Measurements from ENCODE around the gene ATMIN. TPM values are rescaled to one million over a fixed set of nuclear protein-coding genes. Genes with fewer than 3 reads are reported as not detected.

ATMIN gene
- total RNA-seq, 1 experiment from 2014 or later, result 31.2 TPM

DNA sequence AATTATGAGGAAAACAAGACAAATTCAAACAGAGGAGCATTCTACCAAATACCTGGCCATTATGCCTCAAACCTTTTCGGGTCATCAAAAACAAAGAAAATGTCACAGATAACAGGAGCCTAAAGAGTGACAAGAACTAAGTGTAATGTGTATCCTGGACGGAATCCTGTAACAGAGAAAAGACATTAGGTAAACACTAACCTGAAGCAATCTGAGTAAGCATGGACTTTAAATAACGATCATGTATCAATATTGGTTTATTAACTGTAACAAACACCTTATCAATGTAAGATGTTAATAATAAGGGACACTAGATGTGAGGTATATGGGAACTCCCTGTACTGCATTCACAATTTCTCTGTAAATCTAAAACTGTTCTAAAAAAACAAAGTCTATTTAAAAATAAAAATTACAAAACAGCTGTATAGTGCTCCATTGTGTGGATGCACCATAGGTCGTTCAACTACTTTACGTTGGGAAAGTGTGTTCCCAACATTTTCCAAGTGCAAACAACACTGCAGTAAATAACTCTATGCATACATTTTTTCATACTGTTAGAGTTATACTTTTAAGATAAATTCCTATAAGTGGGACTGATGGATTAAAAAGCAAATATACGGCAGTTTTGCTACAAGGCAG lies 43.7 kb upstream of the ATMIN start:
- Histone ChIP-seq H3K4me1 (replicated peaks; ENCODE audit: insufficient read depth) (peaks cover 18% of the 10 kb centered on the region; the same call in 1 of the 2 replicates), H3K4me2 (no peak overlapping the region), H3K36me3 (ENCODE audit: low read depth) (peaks cover 7% of the 10 kb centered on the region; the same call in 1 of the 2 replicates), H3K4me3 (no peak overlapping the region), H3K79me2 (ENCODE audit: low read depth) (peaks cover 76% of the 10 kb centered on the region), H3K9me2 (ENCODE audit: insufficient read depth) (no peaks in the 10 kb centered on the region), H3K9me3 (ENCODE audit: insufficient read depth, low read depth) (no peaks in the 10 kb centered on the region), H3K27ac (no peak overlapping the region), H3K27me3 (ENCODE audit: insufficient read depth, low read depth) (no peaks in the 10 kb centered on the region), H4K20me1 (ENCODE audit: insufficient read depth) (no peaks in the 10 kb centered on the region; the same call in 1 of the 2 replicates), H2AFZ (no peak overlapping the region), H3F3A (ENCODE audit: insufficient read depth, low read depth) (no peaks in the 10 kb centered on the region; the same call in 1 of the 2 replicates)
- TF ChIP-seq, protein P1, sequence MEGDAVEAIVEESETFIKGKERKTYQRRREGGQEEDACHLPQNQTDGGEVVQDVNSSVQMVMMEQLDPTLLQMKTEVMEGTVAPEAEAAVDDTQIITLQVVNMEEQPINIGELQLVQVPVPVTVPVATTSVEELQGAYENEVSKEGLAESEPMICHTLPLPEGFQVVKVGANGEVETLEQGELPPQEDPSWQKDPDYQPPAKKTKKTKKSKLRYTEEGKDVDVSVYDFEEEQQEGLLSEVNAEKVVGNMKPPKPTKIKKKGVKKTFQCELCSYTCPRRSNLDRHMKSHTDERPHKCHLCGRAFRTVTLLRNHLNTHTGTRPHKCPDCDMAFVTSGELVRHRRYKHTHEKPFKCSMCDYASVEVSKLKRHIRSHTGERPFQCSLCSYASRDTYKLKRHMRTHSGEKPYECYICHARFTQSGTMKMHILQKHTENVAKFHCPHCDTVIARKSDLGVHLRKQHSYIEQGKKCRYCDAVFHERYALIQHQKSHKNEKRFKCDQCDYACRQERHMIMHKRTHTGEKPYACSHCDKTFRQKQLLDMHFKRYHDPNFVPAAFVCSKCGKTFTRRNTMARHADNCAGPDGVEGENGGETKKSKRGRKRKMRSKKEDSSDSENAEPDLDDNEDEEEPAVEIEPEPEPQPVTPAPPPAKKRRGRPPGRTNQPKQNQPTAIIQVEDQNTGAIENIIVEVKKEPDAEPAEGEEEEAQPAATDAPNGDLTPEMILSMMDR (conservative IDR thresholded peaks at IDR 0.05), result no peak
- no peak for TF ChIP-seq EZH2 (IDR thresholded peaks at IDR 0.05; ENCODE audit: low read depth)
- ChIA-PET CTCF (no interaction called here), POLR2A (ENCODE audit: unreplicated experiment) (no interaction called here)
- intact Hi-C loops (cut with micrococcal nuclease; ENCODE audit: unreplicated experiment), result loop anchor here (5.0 kb wide), 1 partner anchor 60 kb away; no protein-coding TSS in a partner anchor
- no peak for DNase-seq
- no TSS peak for BruUV-seq (replicated peaks)

DNA sequence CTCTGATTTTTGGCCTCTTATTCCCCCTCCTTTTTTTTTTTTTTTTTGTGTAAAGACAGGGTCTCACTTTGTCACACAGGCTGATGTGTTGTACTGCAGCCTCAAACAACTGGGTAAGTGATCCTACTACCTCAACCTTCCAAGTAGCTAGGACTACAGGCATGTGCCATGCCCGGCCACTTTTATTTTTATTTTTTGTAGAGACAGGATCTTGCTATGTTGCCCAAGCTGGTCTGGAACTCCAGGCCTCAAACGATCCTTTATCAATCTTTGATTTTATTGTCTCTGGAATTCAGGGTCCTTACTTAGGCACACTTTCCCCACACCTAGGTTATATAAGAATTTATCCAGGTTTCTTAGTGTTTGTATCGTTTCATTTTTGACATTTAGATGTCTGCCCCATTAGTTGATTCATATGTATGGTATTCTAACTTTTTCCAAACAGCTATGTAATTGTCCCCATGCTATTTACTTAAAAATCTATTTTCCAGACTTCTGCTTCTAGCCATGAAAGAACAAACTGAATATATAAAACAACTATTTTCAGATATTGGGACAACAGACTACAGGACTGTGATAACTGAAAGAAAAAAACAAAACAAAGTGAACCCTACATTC lies 42.9 kb upstream of the ATMIN start:
- TF ChIP-seq EZH2 (IDR thresholded peaks at IDR 0.05; ENCODE audit: low read depth), result no peak
- TF ChIP-seq, protein P1 (conservative IDR thresholded peaks at IDR 0.05), result no peak
- intact Hi-C loops (cut with micrococcal nuclease; ENCODE audit: unreplicated experiment), result loop anchor here (1.0 to 5.0 kb wide), 2 partner anchors 15 to 60 kb away; partner anchors contain the start of gene CENPN
- BruUV-seq (replicated peaks), result TSS peak; percentile 27

DNA sequence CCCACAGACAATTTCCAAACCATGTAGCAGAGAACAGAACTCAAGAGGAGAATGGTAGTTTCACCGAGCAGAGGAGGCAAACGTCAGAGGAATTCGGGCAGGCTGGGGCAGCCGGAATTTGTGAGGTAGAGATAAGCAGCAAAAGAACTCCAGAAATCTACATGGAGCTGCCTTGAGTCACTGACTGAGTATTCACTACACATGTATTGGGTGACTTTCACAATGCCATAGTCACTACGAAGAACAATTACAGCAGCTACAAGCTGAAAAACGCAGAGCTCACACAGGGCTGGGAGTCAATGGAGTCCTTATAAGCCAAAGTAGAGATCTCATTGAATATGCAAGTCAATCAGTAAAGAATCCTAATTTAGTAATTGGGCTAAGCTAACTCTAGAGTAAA lies 42.3 kb upstream of the ATMIN start:
- Histone ChIP-seq H3K4me3 (peak overlapping the region; percentile 19; the same call in 1 of the 2 replicates), H3K4me1 (replicated peaks; ENCODE audit: insufficient read depth) (peaks cover 18% of the 10 kb centered on the region; the same call in 1 of the 2 replicates), H3K27ac (peak overlapping the region; percentile 73), H3K79me2 (ENCODE audit: low read depth) (peaks cover 90% of the 10 kb centered on the region), H3K4me2 (peak overlapping the region; percentile 39), H3K27me3 (ENCODE audit: insufficient read depth, low read depth) (no peaks in the 10 kb centered on the region), H3K36me3 (ENCODE audit: low read depth) (peaks cover 7% of the 10 kb centered on the region; the same call in 1 of the 2 replicates), H4K20me1 (ENCODE audit: insufficient read depth) (no peaks in the 10 kb centered on the region; the same call in 1 of the 2 replicates), H3K9me2 (ENCODE audit: insufficient read depth) (no peaks in the 10 kb centered on the region), H3F3A (ENCODE audit: insufficient read depth, low read depth) (peaks cover 4% of the 10 kb centered on the region; the same call in 1 of the 2 replicates), H3K9me3 (ENCODE audit: insufficient read depth, low read depth) (no peaks in the 10 kb centered on the region), H2AFZ (no peak overlapping the region)
- ChIA-PET CTCF (interaction anchor here (0.6 to 2.6 kb wide), 4 partner anchors 9 to 744 kb away, joined by 3 to 16 read pairs (median 4); no protein-coding TSS in a partner anchor), POLR2A (ENCODE audit: unreplicated experiment) (interaction anchor here (0.6 to 0.7 kb wide), 3 partner anchors 60 to 1018 kb away, joined by 5 to 6 read pairs (median 6); partner anchors contain the start of gene SDR42E1)
- no TSS peak for BruUV-seq (replicated peaks)
- peak; percentile 67 to 84 for DNase-seq
- intact Hi-C loops (cut with micrococcal nuclease; ENCODE audit: unreplicated experiment), result loop anchor here (1.0 to 5.0 kb wide), 2 partner anchors 14 to 61 kb away; partner anchors contain the start of gene CENPN
- TF ChIP-seq, protein P1 (conservative IDR thresholded peaks at IDR 0.05), result no peak
- TF ChIP-seq EZH2 (IDR thresholded peaks at IDR 0.05; ENCODE audit: low read depth), result no peak

More for the DNA sequence above, 42.9 kb upstream of the ATMIN start:
- Histone ChIP-seq H3F3A (ENCODE audit: insufficient read depth, low read depth) (peaks cover 4% of the 10 kb centered on the region; the same call in 1 of the 2 replicates), H2AFZ (no peak overlapping the region), H3K36me3 (ENCODE audit: low read depth) (peaks cover 7% of the 10 kb centered on the region; the same call in 1 of the 2 replicates), H3K9me3 (ENCODE audit: insufficient read depth, low read depth) (no peaks in the 10 kb centered on the region), H3K4me2 (peak overlapping the region; percentile 39), H3K4me3 (no peak overlapping the region), H3K4me1 (replicated peaks; ENCODE audit: insufficient read depth) (peaks cover 18% of the 10 kb centered on the region; the same call in 1 of the 2 replicates), H4K20me1 (ENCODE audit: insufficient read depth) (no peaks in the 10 kb centered on the region; the same call in 1 of the 2 replicates), H3K9me2 (ENCODE audit: insufficient read depth) (no peaks in the 10 kb centered on the region), H3K27ac (peak overlapping the region; percentile 73), H3K79me2 (ENCODE audit: low read depth) (peaks cover 85% of the 10 kb centered on the region), H3K27me3 (ENCODE audit: insufficient read depth, low read depth) (no peaks in the 10 kb centered on the region)
- POLR2A ChIA-PET (ENCODE audit: unreplicated experiment), result interaction anchor here (0.6 to 0.7 kb wide), 2 partner anchors 60 to 248 kb away, joined by 6 read pairs; no protein-coding TSS in a partner anchor
- DNase-seq, result no peak
- CTCF ChIA-PET, result interaction anchor here (0.6 to 2.6 kb wide), 3 partner anchors 9 to 92 kb away, joined by 3 to 16 read pairs (median 4); no protein-coding TSS in a partner anchor
